ENCODE data around the gene SFRP5.

Gene SFRP5

DNA sequence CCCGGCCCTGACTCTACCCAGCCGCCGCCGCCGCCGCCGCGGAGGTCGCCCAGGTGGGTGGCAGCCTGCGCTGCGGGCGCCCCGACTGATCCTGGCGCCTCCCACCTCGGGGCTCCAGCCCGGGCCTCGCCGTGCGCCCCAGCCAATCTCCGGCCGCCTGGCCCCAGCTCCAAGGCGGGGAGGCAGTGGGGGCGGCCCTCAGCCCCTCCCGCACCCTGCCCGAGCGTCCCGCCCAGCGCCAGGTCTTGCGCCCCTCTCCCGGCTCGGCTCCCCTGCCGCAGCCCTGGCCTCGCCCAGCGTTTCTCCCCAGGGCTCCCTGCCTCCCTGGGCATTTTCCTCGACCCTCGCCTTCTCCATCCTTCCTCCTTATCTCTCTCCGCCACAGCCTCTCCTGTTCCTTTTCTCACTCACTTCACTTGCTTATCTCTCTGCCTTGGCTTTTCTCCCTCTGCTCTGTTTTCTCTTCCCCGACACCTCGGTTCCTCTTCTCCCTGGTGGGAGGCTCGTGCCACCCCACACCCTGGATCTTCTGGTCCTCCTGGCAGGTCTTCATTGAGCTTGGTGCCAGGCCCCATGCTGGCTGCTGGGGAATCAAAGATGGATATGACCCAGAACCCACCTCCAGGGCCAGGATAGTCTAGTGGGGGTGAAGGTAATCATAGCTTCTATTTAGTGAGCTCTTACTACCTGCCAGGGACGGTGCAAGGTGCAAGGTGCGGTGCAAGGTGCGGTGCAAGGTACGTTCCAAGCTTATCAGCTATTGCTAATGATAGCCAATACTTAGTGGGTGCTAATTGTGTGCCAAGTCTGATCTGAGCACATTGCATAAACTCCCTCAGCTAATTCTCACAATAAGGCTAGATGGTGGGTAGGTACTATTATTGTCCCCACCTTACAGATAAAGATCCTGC is at the start of gene SFRP5:
TSS of gene SFRP5 (minus strand) at position 87 of the 911 bp plus-strand sequence. CDS start 166 bp downstream, outside the sequence.
- Mint-ChIP-seq H3K36me3 (no peaks in the 10 kb centered on the region), H3K4me3 (peak within 1 kb of the TSS; percentile 46), H3K9me3 (no peaks in the 10 kb centered on the region), H3K27me3 (peaks cover 76% of the 10 kb centered on the region), H3K4me1 (peaks cover 10% of the 10 kb centered on the region), H3K27ac (no peak within 1 kb of the TSS)
- CTCF ChIA-PET = interaction anchor here (0.5 to 1.2 kb wide), 4 partner anchors 10 to 97 kb away, joined by 3 read pairs; no protein-coding TSS in a partner anchor
- no peak for DNase-seq

DNA sequence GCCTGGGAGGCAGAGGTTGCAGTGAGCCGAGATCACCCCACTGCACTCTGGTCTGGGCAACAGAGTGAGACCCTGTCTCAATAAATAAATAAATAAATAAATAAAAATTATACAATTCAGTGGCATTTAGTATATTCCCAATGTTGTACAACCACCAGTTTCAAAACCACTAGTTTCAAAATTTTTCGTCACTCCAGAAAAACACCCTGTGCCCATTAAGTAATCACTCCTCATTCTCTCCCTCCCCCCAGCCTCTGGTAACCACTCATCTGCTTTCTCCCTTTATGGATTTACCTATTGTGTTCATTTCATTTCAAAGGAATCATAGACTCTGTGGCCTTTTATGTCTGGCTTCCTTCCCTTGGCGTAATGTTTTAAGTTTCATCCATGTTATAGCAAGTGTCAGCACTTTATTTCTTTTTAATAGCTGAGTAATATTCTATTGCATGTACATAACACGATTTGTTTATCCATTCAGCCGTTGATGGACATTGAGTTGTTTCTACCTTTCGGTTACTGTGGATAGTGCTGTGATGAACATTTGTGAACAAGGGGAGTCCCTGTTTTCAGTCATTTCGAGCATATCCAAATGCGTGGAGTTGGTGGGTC is 48.4 kb upstream of the SFRP5 start:
- peaks cover 29% of the 10 kb centered on the region for H3K27me3 Mint-ChIP-seq
- no peaks in the 10 kb centered on the region for H3K36me3 Mint-ChIP-seq
- H3K27ac Mint-ChIP-seq = no peak overlapping the region
- no peaks in the 10 kb centered on the region for H3K4me1 Mint-ChIP-seq
- CTCF ChIA-PET = interaction anchor here (0.7 kb wide), 1 partner anchor 28 kb away, joined by 3 read pairs; no protein-coding TSS in a partner anchor
- no peak overlapping the region for H3K4me3 Mint-ChIP-seq
- DNase-seq = no peak
- no peaks in the 10 kb centered on the region for H3K9me3 Mint-ChIP-seq

DNA sequence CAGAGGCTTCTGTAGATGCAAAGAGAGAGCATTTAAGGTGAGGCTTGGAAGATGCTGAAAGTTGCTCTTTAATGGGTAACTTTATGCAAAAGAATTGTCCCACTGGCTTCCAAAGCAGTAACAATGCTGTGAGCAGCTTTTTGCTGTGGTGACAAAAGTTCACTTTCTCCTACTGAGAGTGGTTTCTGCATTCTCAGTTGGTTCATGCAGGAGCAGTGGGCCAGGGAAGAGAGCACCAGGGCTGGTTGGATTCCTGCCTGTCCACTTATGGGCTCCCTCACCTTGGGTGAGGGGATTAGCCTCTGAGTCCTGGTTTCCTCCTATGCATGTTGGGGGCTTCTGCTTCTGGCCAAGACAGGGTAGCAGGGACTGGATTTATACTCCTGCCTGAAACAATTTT is 46.8 kb upstream of the SFRP5 start:
- peaks cover 31% of the 10 kb centered on the region for H3K27me3 Mint-ChIP-seq
- CTCF ChIA-PET = no interaction called here
- H3K4me3 Mint-ChIP-seq = no peak overlapping the region
- H3K4me1 Mint-ChIP-seq = no peaks in the 10 kb centered on the region
- no peaks in the 10 kb centered on the region for H3K36me3 Mint-ChIP-seq
- H3K27ac Mint-ChIP-seq = no peak overlapping the region
- no peaks in the 10 kb centered on the region for H3K9me3 Mint-ChIP-seq
- no peak for DNase-seq

DNA sequence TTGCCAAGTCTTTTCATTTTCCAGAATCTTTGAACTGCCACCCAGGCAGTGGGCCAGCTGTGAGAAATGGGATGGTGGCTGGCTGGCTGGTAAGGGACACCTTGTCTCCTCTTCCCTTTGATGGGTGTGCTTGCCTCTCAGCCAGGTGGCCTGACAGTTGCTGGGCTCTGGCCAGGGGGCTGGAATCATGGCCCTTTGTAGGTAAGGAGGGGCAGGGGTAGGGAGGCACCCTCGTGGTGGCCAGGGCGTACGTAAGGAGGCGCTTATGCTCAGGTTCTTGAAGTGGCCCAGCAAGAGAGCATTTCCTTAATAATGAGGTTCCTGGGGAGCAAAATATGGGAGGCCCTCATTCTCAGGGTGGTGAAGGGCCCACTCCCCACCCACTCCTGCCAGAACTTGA is 44.8 kb upstream of the SFRP5 start:
- DNase-seq = no peak
- Mint-ChIP-seq H3K36me3 (no peaks in the 10 kb centered on the region), H3K27ac (no peak overlapping the region), H3K27me3 (peaks cover 33% of the 10 kb centered on the region), H3K4me1 (no peaks in the 10 kb centered on the region), H3K9me3 (no peaks in the 10 kb centered on the region), H3K4me3 (no peak overlapping the region)
- CTCF ChIA-PET = interaction anchor here (1.4 kb wide), 1 partner anchor 25 kb away, joined by 3 read pairs; no protein-coding TSS in a partner anchor

GRCh38 chr10:97814996-97815395 is 43.2 kb upstream of the SFRP5 start:
- H3K4me1 Mint-ChIP-seq = no peaks in the 10 kb centered on the region
- CTCF ChIA-PET = no interaction called here
- H3K27ac Mint-ChIP-seq = no peak overlapping the region
- no peaks in the 10 kb centered on the region for H3K9me3 Mint-ChIP-seq
- no peak overlapping the region for H3K4me3 Mint-ChIP-seq
- H3K27me3 Mint-ChIP-seq = peaks cover 41% of the 10 kb centered on the region
- DNase-seq = no peak
- H3K36me3 Mint-ChIP-seq = no peaks in the 10 kb centered on the region

GRCh38 chr10:97813311-97813710 is 41.5 kb upstream of the SFRP5 start:
- H3K36me3 Mint-ChIP-seq = no peaks in the 10 kb centered on the region
- no peak for DNase-seq
- H3K27me3 Mint-ChIP-seq = peaks cover 30% of the 10 kb centered on the region
- no peak overlapping the region for H3K4me3 Mint-ChIP-seq
- no peak overlapping the region for H3K27ac Mint-ChIP-seq
- CTCF ChIA-PET = interaction anchor here (0.7 to 1.0 kb wide), 2 partner anchors 22 to 574 kb away, joined by 3 to 4 read pairs; no protein-coding TSS in a partner anchor
- H3K9me3 Mint-ChIP-seq = no peaks in the 10 kb centered on the region
- no peaks in the 10 kb centered on the region for H3K4me1 Mint-ChIP-seq

GRCh38 chr10:97812696-97813095 is 40.9 kb upstream of the SFRP5 start:
- no peak for DNase-seq
- Mint-ChIP-seq H3K4me1 (no peaks in the 10 kb centered on the region), H3K4me3 (no peak overlapping the region), H3K27ac (no peak overlapping the region), H3K36me3 (no peaks in the 10 kb centered on the region), H3K9me3 (no peaks in the 10 kb centered on the region), H3K27me3 (peaks cover 36% of the 10 kb centered on the region)
- CTCF ChIA-PET = interaction anchor here (0.7 to 1.0 kb wide), 2 partner anchors 21 to 574 kb away, joined by 3 to 4 read pairs; no protein-coding TSS in a partner anchor

DNA sequence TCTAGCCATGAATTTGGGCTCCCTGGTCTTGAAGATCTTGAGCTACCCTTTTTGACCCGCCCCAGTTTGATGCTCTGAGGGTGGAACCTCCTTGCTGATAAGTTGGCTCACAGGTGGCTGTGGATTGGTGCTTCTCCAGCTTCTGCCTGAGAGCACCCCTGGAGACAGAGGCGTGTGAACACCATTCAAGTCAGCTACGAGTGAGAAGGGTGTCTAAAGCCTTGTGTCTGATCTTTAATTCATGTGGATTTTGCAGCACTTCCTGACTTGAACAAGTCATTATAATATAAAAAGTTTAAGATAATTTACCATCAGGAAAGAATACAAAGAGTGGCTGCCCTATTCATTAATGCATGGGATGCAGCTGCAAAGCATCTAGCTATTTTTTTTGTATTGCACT is 40.2 kb upstream of the SFRP5 start:
- CTCF ChIA-PET = no interaction called here
- Mint-ChIP-seq H3K9me3 (no peaks in the 10 kb centered on the region), H3K27me3 (peaks cover 43% of the 10 kb centered on the region), H3K27ac (no peak overlapping the region), H3K36me3 (no peaks in the 10 kb centered on the region), H3K4me1 (no peaks in the 10 kb centered on the region), H3K4me3 (no peak overlapping the region)
- no peak for DNase-seq

DNA sequence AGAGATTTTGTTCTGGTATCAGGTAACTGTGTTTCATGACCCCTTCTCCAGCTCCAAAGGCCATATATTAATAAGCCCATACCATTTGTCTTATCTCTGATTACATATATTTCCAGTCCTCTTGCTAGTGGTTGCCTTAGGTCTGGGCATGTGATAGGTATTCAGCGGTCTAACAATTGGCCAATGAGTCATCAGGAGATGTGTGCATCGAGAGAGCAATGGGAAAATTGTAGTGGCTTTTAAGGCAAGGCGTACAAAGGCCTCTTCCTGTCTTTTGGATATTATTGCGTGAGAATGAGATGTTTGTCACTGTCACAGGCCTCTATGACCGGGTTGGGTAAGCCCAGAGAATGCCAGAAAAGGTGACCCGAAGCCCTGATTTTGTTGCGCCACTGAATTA is 38.6 kb upstream of the SFRP5 start:
- peaks cover 44% of the 10 kb centered on the region for H3K27me3 Mint-ChIP-seq
- CTCF ChIA-PET = interaction anchor here (1.2 kb wide), 1 partner anchor 17 kb away, joined by 3 read pairs; no protein-coding TSS in a partner anchor
- H3K36me3 Mint-ChIP-seq = no peaks in the 10 kb centered on the region
- H3K4me1 Mint-ChIP-seq = no peaks in the 10 kb centered on the region
- DNase-seq = no peak
- H3K27ac Mint-ChIP-seq = no peak overlapping the region
- no peak overlapping the region for H3K4me3 Mint-ChIP-seq
- H3K9me3 Mint-ChIP-seq = no peaks in the 10 kb centered on the region

DNA sequence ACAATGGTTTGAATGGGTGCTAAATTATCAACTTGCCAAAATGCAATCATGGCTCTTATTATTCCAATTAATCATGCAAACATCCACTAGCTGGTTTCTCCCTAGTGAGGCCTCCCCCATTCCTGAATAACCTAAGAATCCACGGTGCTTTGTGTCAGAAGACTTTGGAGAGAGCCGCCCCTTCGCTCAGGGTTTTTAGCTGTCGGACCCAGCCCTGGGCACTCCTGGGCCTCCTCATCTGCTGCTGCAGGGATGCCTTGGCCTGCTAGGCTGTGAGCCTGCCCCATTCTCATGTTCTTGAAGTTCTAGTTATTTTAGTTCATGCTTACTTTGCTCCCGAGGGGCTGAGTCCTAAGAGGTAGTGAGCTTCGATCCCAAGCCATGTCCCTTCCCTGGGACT is 34.1 kb upstream of the SFRP5 start:
- H3K27me3 Mint-ChIP-seq = peaks cover 40% of the 10 kb centered on the region
- no peaks in the 10 kb centered on the region for H3K9me3 Mint-ChIP-seq
- no peak for DNase-seq
- no peak overlapping the region for H3K27ac Mint-ChIP-seq
- no peak overlapping the region for H3K4me3 Mint-ChIP-seq
- H3K36me3 Mint-ChIP-seq = no peaks in the 10 kb centered on the region
- CTCF ChIA-PET = no interaction called here
- H3K4me1 Mint-ChIP-seq = no peaks in the 10 kb centered on the region

GRCh38 chr10:97805096-97805884 is 33.5 kb upstream of the SFRP5 start:
- no peaks in the 10 kb centered on the region for H3K36me3 Mint-ChIP-seq
- H3K27me3 Mint-ChIP-seq = peaks cover 45% of the 10 kb centered on the region
- CTCF ChIA-PET = no interaction called here
- DNase-seq = no peak
- H3K4me1 Mint-ChIP-seq = no peaks in the 10 kb centered on the region
- H3K27ac Mint-ChIP-seq = no peak overlapping the region
- H3K4me3 Mint-ChIP-seq = no peak overlapping the region
- H3K9me3 Mint-ChIP-seq = no peaks in the 10 kb centered on the region

- no peak overlapping the region for H3K27ac Mint-ChIP-seq
- H3K36me3 Mint-ChIP-seq = peaks cover 15% of the 10 kb centered on the region
- CTCF ChIA-PET = interaction anchor here (2.1 kb wide), 1 partner anchor 9 kb away, joined by 9 read pairs; no protein-coding TSS in a partner anchor
- H3K4me1 Mint-ChIP-seq = peaks cover 22% of the 10 kb centered on the region
- peaks cover 30% of the 10 kb centered on the region for H3K27me3 Mint-ChIP-seq
- H3K4me3 Mint-ChIP-seq = no peak overlapping the region
- H3K9me3 Mint-ChIP-seq = peaks cover 12% of the 10 kb centered on the region
- no peak for DNase-seq
Observed at GRCh38 chr10:97801422-97801821, 29.6 kb upstream of the SFRP5 start.

DNA sequence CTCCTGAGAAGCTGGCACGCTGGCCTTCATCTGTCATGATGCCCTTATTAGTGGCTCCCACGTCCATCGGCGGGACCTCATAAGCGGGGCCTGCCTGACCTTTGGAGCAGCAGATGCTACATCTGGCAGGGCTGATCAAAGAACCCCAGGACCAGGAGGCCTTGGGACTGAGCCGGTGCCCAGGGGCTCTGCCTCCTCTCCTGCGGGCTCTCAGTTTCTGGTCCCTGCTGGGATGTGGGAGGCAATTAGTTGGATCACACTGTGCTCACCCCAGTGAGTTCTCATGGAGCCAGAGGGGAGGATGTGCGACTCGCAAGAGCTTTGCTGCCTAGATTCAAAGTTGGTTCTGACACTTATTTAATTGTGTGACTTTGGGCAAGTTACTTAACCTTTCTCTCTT is 28.7 kb upstream of the SFRP5 start:
- Mint-ChIP-seq H3K36me3 (peaks cover 17% of the 10 kb centered on the region), H3K27ac (no peak overlapping the region), H3K4me1 (peaks cover 32% of the 10 kb centered on the region), H3K27me3 (peaks cover 30% of the 10 kb centered on the region), H3K9me3 (peaks cover 15% of the 10 kb centered on the region), H3K4me3 (no peak overlapping the region)
- no peak for DNase-seq
- CTCF ChIA-PET = interaction anchor here (1.0 to 2.1 kb wide), 2 partner anchors 8 to 69 kb away, joined by 4 to 9 read pairs; no protein-coding TSS in a partner anchor
